GM19023 (cell line): ENCODE results near the gene HLA-E.

Experiments used
- ATAC-seq: cut with Tn5 transposase; IDR thresholded peaks from one replicate; pipeline ENCODE4 v1.9.1; 2021; ENCODE audit warnings: mild to moderate bottlenecking, moderate library complexity; ENCODE audit not compliant: unreplicated experiment

Gene HLA-E

DNA sequence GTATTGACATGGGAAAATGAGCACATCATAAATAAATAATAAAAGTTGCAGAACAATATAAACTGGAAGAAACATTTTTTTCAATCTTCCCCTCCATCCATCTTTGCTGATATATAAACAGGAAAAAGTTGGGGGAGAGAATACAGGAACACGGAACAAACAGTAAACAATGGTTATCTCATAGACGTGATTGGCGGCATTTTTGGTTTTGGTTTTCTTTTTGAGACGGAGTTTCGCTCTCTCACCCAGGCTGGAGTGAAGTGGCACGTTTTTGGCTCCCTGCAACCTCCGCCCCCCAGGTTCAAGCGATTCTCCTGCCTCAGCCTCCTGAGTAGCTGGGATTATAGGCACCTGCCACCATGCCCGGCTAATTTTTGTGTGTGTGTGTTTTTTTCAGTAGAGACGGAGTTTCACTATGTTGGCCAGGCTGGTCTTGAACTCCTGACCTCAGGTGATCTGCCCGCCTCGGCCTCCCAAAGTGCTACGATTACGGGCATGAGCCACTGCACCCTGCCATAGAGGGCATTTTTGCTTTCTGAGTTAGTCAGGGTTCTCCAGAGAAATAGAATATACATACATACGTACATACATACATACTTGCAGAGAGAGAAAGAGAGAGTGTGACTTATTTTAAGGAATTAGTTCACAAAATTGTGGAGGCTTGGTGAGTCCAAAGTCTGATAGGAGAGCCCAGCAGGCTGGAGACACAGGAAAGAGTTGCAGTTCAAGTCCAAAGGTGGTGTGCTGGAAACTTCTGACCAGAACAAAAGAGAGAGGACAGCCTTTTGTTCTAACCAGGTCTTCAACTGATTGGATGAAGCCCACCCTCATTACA, 44.4 kb downstream of the HLA-E start:
- ATAC-seq: no peak

DNA sequence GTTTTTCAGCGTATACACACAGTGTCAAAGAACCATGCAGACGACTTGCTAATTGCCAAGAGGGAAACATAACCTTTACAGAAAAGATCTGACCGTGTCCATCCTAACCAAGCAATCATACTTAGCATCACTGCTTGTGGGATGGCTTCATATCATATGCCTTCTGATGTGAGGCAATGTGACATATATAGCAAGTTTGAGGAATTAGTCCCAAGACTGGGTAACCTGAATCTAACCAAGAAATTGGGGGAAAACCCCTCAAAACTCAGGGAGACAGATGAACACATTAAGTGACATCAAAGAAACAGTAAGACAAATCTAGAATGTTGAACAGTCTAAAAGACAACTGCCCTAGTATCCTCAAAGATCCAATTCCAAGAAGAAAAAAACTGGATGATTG, 48.6 kb downstream of the HLA-E start:
- ATAC-seq: no peak

DNA sequence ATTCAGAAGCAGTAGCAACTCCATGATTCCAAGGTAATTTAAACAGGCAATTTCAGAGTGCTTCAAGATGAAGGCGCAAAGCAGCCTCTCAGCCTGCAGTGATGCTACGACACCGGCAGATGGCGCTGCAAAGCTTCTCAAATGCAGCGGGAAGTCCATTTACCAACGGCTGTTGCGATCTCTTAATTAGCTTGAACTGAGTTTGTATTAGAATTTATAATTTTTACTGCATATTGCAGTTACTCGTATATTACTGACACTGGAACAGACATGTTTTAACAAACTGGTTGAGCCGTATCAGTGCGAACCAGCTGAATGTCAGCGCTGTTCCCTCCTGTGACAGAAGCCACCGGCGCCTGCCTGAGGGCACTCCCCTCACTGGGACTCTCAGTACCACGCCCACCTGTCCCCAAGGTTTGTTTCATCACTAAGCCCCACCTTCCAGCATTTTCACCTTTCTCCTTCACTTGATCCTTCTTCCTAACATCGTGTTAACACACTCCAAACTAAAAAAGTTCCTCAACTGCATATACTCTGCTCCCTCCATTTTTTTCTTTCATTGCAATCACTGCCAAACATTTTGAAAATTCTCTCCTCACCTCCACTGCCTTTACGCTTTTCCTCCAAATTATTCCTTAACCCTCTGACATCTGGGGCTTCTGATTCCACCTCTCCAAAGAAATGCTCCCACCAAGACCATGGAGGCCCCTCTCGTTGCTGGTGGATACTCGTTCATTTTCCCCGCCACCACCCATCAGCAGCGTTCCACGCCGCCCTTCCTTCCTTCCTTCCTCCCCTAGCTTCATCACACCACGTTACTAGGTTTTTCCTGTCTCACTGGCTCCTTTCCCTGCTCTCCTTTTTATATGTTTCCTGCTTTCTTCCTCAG, 52.5 kb downstream of the HLA-E start:
- ATAC-seq: no peak

DNA sequence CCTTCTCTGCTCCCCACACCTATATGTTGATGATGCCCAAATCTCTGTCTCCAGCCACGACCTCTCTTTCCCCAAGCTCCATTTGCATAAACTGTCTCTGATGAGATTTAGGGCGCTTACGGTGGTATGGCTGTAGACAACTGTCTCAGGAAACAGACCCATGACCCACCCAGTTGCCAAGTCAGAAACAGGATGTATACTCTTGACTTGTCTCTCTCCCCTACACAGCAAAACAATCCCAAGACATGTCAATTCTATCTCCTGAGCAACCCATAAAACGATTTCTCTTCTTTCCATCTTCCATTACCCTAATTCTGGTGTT, 53.1 kb downstream of the HLA-E start:
- no peak for ATAC-seq

DNA sequence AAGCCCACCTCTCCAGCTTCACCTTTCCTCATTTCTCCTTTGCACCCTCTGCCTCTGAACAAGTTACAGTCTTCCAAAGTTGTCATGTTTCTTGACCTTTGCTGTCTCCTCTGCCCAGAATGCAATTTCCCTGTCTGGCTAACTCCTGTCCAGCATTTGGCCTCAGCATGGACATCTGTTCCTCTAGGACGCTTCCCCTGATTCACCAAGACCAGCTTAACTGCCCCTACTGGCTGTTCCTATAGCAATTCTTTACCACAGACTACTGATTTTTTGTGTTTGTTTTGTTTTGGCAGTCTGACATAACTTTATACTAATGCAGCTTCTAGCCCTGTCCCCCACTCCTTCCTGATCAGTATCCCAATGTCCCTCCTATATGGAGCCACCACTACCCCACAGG, 53.6 kb downstream of the HLA-E start:
- no peak for ATAC-seq
